NB4 (cell line): ENCODE results near the gene PTRH1.

Source experiments
- MYC ChIP-seq: IDR thresholded peaks from 2 replicates; pipeline ENCODE4 v1.6.1; 2011; ENCODE audit warnings: low read depth, low read length
- POLR2A ChIP-seq: IDR thresholded peaks from 2 replicates; pipeline ENCODE4 v1.6.1; 2011; ENCODE audit warnings: mild to moderate bottlenecking; ENCODE audit not compliant: insufficient read length; ENCODE audit errors: extremely low read depth
- TF ChIP-seq, protein P1 (sequence below): IDR thresholded peaks from one replicate; pipeline ENCODE4 v1.5.1; 2012; ENCODE audit warnings: low read depth, low read length
- TF ChIP-seq, protein P2 (sequence below): IDR thresholded peaks from 2 replicates; pipeline ENCODE4 v1.6.1; 2011; ENCODE audit warnings: low read depth, low read length

DNA sequence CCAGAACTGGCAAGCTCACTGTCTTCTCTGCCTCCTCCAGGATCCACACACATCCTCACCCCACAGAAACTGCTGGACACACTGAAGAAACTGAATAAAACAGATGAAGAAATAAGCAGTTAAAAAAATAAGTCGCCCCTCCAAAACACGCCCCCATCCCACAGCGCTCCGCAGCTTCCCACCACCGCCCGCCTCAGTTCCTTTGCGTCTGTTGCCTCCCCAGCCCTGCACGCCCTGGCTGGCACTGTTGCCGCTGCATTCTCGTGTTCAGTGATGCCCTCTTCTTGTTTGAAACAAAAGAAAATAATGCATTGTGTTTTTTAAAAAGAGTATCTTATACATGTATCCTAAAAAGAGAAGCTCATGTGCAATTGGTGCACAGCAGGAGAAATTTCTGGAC is 24.7 kb downstream of the PTRH1 start:
- TF ChIP-seq, protein P1, sequence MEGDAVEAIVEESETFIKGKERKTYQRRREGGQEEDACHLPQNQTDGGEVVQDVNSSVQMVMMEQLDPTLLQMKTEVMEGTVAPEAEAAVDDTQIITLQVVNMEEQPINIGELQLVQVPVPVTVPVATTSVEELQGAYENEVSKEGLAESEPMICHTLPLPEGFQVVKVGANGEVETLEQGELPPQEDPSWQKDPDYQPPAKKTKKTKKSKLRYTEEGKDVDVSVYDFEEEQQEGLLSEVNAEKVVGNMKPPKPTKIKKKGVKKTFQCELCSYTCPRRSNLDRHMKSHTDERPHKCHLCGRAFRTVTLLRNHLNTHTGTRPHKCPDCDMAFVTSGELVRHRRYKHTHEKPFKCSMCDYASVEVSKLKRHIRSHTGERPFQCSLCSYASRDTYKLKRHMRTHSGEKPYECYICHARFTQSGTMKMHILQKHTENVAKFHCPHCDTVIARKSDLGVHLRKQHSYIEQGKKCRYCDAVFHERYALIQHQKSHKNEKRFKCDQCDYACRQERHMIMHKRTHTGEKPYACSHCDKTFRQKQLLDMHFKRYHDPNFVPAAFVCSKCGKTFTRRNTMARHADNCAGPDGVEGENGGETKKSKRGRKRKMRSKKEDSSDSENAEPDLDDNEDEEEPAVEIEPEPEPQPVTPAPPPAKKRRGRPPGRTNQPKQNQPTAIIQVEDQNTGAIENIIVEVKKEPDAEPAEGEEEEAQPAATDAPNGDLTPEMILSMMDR = no peak
- TF ChIP-seq POLR2A = no peak
- TF ChIP-seq, protein P2, sequence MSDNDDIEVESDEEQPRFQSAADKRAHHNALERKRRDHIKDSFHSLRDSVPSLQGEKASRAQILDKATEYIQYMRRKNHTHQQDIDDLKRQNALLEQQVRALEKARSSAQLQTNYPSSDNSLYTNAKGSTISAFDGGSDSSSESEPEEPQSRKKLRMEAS = no peak
- TF ChIP-seq MYC = no peak
